ENCODE results near the gene CBX7. TPM values are rescaled to one million over a fixed set of nuclear protein-coding genes. Genes with fewer than 3 reads are reported as not detected.

Gene CBX7
- total and polyA plus RNA-seq, 4 donors, result 2.2 to 21.8 (median 14.9) TPM

DNA sequence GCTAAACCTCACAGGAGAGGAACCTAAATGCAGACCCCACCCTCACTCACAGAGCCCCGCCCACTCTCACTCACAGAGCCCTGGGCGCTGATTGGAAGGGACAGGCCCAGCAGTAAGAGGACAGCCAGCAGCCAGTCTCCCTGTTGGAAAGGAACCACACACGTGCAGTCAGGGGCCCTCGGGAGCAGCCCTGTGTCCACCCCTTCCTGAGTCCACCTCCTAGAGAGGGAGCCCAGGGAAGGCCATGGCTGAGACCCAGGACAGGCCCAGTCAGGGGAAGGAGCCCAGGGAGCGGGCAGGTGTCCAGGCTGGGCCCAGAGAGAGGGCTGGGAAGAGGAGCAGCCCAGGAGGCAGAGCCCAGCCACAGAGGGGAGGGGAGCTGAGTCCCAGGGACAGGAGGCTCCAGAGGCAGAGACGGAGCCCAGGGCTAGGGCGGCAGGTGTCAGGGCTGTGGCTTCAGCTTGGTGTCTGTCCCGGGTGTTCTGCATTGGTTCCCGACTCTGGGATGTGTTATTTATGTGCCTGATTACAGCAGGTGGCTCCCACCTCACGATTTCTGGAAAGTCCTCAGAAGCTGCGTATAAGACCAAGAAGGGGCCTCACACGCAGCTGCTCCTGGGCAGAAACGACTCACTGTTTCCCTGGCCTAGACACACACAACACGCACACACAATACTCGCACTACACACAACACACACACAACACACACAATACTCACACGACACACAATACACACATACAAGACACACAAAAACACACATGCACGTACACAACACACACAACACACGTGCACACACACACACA is 64.4 kb downstream of the CBX7 start:
- 71% methylated on average over 18 of the region's 18 CpGs for WGBS
- DNase-seq (ENCODE audit: low spot score), result no peak
- H3K9ac ChIP-seq (ENCODE audit: low read depth in 1 of 2, low read length in 2 of 2), result no peak overlapping the region

DNA sequence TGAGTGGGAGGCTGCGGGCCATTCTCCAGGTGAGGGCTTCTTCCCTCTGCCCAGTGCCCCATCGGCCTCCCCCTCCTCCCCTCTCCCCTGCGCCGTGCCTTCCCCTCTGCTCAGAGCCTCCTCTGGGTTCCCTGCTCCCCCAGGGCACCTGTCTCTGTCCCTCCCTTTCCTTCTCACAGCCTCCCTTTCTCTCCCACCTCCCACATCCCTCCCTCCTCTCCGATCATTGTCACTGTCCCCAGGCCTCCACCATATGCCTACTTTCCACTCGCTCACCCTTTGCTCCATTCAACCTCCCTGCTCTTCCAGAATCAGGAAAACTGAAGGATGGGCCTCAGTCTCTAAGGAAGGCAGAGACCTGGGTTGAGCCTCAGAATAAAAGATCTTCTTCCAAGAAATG is 65.4 kb downstream of the CBX7 start:
- no peak overlapping the region for H3K9ac ChIP-seq (ENCODE audit: low read depth in 1 of 2, low read length in 2 of 2)
- no peaks in the 10 kb centered on the region for H3K36me3 ChIP-seq (ENCODE audit: control insufficient read depth in 4 of 4, insufficient read depth in 3 of 4, low read depth in 1 of 4, low read length in 3 of 4)
- peaks cover 0 to 2% (median 0%) of the 10 kb centered on the region in 4 donors for H3K27me3 ChIP-seq (ENCODE audit: control insufficient read depth in 4 of 4, insufficient read depth in 4 of 4, low read length in 3 of 4)
- no peak for DNase-seq (ENCODE audit: low spot score)
- no peaks in the 10 kb centered on the region for H3K4me1 ChIP-seq (ENCODE audit: control insufficient read depth in 4 of 4, insufficient read depth in 4 of 4, low read length in 3 of 4)
- no peak overlapping the region for H3K27ac ChIP-seq (ENCODE audit: low read depth in 1 of 2, low read length in 2 of 2)
- no peaks in the 10 kb centered on the region for H3K9me3 ChIP-seq (ENCODE audit: control insufficient read depth in 4 of 4, low read length in 3 of 4)
- H3K4me3 ChIP-seq (ENCODE audit: low read depth in 1 of 3, low read length in 3 of 3), result no peak overlapping the region
- 90% methylated on average over 6 of the region's 6 CpGs for WGBS
- TF ChIP-seq, protein P1, sequence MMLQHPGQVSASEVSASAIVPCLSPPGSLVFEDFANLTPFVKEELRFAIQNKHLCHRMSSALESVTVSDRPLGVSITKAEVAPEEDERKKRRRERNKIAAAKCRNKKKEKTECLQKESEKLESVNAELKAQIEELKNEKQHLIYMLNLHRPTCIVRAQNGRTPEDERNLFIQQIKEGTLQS (IDR thresholded peaks at IDR 0.05), result no peak
- TF ChIP-seq HNF4G (IDR thresholded peaks at IDR 0.05) (no peak), GABPA (IDR thresholded peaks at IDR 0.05 in 1 of 2, conservative IDR thresholded peaks at IDR 0.05 in 1 of 2) (no peak), EGR1 (IDR thresholded peaks at IDR 0.05; ENCODE audit: low read depth in 2 of 2) (no peak), SP1 (IDR thresholded peaks at IDR 0.05) (no peak), NR2F2 (IDR thresholded peaks at IDR 0.05) (no peak), YY1 (IDR thresholded peaks at IDR 0.05) (no peak), RAD21 (IDR thresholded peaks at IDR 0.05) (no peak), FOXA1 (IDR thresholded peaks at IDR 0.05) (no peak), RXRA (IDR thresholded peaks at IDR 0.05) (no peak)
- TF ChIP-seq, protein P2, sequence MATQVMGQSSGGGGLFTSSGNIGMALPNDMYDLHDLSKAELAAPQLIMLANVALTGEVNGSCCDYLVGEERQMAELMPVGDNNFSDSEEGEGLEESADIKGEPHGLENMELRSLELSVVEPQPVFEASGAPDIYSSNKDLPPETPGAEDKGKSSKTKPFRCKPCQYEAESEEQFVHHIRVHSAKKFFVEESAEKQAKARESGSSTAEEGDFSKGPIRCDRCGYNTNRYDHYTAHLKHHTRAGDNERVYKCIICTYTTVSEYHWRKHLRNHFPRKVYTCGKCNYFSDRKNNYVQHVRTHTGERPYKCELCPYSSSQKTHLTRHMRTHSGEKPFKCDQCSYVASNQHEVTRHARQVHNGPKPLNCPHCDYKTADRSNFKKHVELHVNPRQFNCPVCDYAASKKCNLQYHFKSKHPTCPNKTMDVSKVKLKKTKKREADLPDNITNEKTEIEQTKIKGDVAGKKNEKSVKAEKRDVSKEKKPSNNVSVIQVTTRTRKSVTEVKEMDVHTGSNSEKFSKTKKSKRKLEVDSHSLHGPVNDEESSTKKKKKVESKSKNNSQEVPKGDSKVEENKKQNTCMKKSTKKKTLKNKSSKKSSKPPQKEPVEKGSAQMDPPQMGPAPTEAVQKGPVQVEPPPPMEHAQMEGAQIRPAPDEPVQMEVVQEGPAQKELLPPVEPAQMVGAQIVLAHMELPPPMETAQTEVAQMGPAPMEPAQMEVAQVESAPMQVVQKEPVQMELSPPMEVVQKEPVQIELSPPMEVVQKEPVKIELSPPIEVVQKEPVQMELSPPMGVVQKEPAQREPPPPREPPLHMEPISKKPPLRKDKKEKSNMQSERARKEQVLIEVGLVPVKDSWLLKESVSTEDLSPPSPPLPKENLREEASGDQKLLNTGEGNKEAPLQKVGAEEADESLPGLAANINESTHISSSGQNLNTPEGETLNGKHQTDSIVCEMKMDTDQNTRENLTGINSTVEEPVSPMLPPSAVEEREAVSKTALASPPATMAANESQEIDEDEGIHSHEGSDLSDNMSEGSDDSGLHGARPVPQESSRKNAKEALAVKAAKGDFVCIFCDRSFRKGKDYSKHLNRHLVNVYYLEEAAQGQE (IDR thresholded peaks at IDR 0.05), result no peak
- TF ChIP-seq, protein P3, sequence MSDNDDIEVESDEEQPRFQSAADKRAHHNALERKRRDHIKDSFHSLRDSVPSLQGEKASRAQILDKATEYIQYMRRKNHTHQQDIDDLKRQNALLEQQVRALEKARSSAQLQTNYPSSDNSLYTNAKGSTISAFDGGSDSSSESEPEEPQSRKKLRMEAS (IDR thresholded peaks at IDR 0.05), result no peak

More for the DNA sequence above, 64.4 kb downstream of the CBX7 start:
- H3K9me3 ChIP-seq (ENCODE audit: control insufficient read depth in 4 of 4, low read length in 3 of 4), result no peaks in the 10 kb centered on the region
- H3K4me1 ChIP-seq (ENCODE audit: control insufficient read depth in 4 of 4, insufficient read depth in 4 of 4, low read length in 3 of 4), result no peaks in the 10 kb centered on the region
- no peak overlapping the region for H3K4me3 ChIP-seq (ENCODE audit: low read depth in 1 of 3, low read length in 3 of 3)
- no peak overlapping the region for H3K27ac ChIP-seq (ENCODE audit: low read depth in 1 of 2, low read length in 2 of 2)
- no peaks in the 10 kb centered on the region for H3K36me3 ChIP-seq (ENCODE audit: control insufficient read depth in 4 of 4, insufficient read depth in 3 of 4, low read depth in 1 of 4, low read length in 3 of 4)
- TF ChIP-seq YY1 (IDR thresholded peaks at IDR 0.05), result no peak
- TF ChIP-seq, protein P4, sequence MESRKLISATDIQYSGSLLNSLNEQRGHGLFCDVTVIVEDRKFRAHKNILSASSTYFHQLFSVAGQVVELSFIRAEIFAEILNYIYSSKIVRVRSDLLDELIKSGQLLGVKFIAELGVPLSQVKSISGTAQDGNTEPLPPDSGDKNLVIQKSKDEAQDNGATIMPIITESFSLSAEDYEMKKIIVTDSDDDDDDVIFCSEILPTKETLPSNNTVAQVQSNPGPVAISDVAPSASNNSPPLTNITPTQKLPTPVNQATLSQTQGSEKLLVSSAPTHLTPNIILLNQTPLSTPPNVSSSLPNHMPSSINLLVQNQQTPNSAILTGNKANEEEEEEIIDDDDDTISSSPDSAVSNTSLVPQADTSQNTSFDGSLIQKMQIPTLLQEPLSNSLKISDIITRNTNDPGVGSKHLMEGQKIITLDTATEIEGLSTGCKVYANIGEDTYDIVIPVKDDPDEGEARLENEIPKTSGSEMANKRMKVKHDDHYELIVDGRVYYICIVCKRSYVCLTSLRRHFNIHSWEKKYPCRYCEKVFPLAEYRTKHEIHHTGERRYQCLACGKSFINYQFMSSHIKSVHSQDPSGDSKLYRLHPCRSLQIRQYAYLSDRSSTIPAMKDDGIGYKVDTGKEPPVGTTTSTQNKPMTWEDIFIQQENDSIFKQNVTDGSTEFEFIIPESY (IDR thresholded peaks at IDR 0.05), result no peak
- no peak for TF ChIP-seq TAF1 (conservative IDR thresholded peaks at IDR 0.05)
- TF ChIP-seq HNF4G (IDR thresholded peaks at IDR 0.05), result no peak
- no peak for TF ChIP-seq FOXA1 (IDR thresholded peaks at IDR 0.05)
- TF ChIP-seq, protein P3 (IDR thresholded peaks at IDR 0.05), result no peak
- TF ChIP-seq, protein P2 (IDR thresholded peaks at IDR 0.05), result no peak
- no peak for TF ChIP-seq GABPA (IDR thresholded peaks at IDR 0.05 in 1 of 2, conservative IDR thresholded peaks at IDR 0.05 in 1 of 2)
- no peak for TF ChIP-seq JUND (IDR thresholded peaks at IDR 0.05)
- TF ChIP-seq EGR1 (IDR thresholded peaks at IDR 0.05; ENCODE audit: low read depth in 2 of 2), result no peak
- TF ChIP-seq SP1 (IDR thresholded peaks at IDR 0.05), result no peak
- TF ChIP-seq RXRA (IDR thresholded peaks at IDR 0.05), result no peak
- no peak for TF ChIP-seq NR2F2 (IDR thresholded peaks at IDR 0.05)
- peaks cover 0 to 2% (median 0%) of the 10 kb centered on the region in 4 donors for H3K27me3 ChIP-seq (ENCODE audit: control insufficient read depth in 4 of 4, insufficient read depth in 4 of 4, low read length in 3 of 4)
